GM21825 (cell line): ENCODE data around the gene WDR93.
"Not testable (repeated sequence)": the region's sequence is repeated elsewhere in the genome, so short reads cannot be mapped to it uniquely, and the experiment has no call there.

Experiments used
- ATAC-seq: cut with Tn5 transposase; IDR thresholded peaks from one replicate; pipeline ENCODE4 v1.9.1; 2021; ENCODE audit warnings: mild to moderate bottlenecking, moderate library complexity; ENCODE audit not compliant: unreplicated experiment

WDR93 gene

GRCh38 chr15:89766357-89767311, 76.0 kb downstream of the WDR93 start:
- no peak for ATAC-seq

DNA sequence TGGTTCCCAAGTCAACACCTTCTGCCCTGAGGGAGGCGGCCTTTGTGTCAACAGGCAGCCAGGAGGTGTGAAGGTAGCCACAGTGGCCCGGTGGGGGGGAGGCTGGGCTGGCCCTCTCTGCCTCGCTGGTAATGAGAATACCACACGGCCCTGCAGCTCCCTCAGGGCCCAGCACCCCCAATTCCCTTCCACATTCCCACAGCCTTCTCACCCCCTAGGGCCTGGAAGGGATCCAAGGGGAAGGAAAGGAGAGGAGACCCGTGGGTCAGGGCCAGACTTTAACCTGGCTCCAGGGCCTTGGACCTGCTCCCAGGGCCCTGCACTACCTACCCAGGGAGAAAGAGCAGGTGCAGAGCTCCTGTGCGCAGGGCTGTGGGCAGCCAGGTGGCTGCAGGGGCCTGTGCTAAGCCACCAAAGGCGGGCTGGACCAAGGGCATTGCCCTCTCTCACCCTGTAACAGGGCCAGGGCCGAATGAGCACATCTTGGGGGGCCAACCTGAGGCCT, 76.9 kb downstream of the WDR93 start:
- no peak for ATAC-seq

DNA sequence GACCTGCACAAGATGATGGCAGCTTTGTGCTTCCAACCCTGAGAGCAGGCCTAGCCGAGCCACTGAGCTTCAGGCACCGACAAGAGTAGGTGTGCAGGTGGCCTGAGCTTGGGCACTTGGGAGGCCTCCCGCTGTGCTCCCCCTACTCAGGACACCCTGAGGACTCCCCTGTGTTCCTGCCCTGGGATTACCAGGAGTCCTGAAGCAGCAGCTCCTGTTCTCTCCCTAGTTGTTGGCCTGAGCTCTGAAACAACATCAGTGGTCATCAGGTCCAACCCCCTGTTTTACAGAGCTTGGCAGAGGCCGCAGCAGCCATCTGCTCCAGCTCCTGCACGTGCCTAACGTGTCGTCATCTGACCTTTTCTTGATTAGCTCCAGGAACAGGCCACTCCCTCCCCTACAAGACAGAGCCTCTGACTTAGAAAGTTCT, 77.5 kb downstream of the WDR93 start:
- no peak for ATAC-seq

DNA sequence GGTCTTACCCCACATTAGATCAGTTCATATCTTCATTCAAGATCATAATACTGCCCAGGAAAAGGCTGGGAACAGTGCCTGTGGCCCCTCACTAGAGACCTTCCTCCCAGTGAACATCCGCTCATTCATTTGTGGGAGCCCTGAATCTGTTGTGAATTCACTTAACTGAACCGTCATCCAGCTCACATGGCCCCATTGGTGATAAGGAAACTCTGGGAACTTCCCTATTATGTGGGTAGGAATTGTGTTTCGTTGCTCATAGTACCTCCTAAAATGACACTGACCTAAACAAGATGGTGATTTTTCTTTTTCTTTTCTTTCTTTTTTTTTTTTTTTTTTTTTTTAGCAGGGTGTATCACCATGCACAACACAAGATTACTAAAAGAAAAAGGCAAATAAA, 78.8 kb downstream of the WDR93 start:
- ATAC-seq, result no peak

DNA sequence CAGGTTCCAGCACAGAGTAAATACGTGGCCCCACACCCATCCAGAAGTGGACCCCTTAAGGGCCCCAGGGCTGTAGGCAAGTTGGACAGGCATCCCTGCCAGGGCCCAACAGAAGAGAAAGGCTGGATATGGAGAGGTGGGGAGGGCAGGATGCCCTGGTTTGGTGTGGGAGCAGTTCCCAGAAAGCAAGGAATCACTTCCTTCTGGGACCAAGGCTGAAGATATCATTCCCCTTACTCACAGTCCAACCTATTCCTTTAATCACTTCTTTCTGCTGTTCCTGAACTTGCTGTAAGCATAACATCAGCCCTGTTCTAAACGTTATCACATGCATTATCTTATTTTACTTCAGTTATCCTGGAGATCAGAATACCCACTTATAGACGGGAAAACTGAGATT, 79.4 kb downstream of the WDR93 start:
- ATAC-seq, result no peak

DNA sequence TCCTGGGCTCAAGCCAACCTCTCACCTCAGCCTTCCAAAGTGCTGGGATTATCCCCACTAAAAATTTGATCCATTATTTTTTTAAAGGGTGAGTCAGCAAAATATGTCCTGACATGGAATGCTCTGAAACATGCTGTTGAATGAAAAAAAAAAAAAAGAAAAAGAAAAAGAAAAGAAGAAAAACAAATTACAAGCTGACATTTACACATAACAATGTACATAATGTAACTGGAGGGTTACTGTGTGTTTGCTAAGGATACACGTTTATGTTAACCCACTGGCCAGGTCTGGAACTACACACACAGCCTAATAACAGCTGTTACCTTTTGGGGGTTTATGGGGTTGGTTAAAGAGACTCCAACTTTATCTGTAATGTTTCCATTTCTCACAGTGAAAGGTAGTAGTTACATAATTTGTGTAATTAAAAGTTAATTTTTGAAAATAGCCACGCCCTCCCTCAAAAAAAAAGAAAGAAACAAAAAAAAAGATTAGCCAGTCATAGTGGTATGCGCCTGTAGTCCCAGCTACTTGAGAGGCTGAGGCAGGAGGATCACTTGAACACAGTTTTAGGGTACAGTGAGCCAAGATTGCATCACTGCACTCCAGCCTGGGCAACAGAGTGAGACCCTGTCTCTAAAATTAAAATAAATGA, 82.4 kb downstream of the WDR93 start:
- no peak for ATAC-seq

- no peak for ATAC-seq
Measured at GRCh38 chr15:89774492-89774891, 83.9 kb downstream of the WDR93 start.

DNA sequence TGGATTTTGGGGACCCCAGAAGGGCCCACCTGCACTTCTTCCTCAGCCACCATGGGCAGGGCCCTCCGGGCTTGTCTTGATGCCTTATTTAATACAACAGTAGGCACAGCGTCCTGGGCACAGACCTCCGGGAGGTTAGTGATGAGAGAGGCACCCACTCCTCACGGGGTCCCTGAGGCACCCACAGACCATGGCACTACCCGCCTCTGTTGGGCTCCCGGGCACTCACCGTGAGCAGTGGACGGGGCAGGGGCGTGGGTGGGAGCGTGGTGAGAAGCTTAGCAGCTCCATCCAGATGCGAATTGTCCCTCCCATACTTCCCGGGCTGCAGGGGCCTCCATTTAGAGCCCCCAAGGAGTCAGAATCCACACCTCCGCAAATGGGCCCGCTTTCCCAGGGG, 85.2 kb downstream of the WDR93 start:
- no peak for ATAC-seq

DNA sequence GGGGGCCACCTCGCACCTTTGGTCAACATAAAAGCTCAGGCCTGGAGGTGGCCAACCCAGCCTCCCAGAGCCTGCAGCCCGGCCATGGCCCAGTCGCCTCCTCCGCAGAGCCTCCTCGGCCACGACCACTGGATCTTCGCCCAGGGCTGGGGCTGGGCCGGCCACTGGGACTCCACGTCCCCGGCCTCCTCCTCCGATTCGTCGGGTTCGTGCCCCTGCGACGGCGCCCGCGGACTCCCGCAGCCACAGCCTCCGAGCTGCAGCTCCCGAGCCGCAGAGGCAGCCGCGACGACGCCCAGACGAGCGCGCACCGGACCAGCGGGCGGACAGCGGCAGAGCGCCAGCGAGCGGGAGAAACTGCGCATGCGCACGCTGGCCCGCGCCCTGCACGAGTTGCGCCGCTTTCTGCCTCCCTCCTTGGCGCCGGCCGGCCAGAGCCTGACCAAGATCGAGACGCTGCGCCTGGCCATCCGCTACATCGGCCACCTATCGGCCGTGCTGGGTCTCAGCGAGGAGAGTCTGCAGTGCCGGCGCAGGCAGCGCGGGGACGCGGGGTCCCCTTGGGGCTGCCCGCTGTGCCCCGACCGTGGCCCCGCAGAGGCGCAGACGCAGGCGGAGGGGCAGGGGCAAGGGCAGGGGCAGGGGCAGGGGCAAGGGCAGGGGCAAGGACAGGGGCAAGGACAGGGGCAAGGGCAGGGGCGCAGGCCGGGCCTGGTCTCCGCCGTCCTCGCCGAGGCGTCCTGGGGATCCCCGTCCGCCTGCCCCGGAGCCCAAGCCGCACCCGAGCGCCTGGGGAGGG, 85.9 kb downstream of the WDR93 start, which contains the start of gene MESP2:
Gene MESP2 (plus strand): TSS at position 59 of the 799 bp plus-strand sequence. CDS start 26 bp downstream, at position 85.
- peak; percentile 59 for ATAC-seq

DNA sequence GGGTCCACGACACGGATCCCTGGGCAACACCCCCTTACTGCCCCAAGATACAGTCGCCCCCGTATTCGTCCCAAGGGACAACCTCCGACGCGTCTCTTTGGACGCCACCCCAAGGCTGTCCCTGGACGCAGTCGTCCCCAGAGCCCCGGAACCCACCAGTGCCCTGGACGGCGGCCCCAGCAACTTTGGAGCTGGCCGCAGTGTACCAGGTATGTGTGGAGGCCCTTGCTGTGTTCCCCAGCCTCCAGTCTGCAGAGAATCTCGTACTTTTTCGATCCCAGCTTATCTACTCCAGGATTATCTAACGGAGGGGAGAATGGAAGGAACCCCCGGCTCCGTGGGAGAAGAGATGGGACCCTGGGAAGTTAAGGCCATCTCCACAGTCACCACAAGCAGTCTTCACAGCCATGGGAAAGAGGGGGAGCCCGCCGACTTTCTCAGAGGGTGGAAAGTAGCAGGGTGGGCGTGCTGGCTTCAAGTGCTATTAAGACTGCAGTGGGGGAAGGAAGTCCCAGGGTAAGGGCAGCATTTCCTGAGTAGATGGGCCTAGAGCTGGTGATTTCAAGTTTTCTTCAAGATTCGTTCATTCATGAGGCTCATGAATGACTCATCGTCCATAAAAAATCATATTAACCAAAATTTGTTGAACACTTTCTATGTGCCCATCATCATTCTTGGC, 86.6 kb downstream of the WDR93 start:
- ATAC-seq, result no peak

DNA sequence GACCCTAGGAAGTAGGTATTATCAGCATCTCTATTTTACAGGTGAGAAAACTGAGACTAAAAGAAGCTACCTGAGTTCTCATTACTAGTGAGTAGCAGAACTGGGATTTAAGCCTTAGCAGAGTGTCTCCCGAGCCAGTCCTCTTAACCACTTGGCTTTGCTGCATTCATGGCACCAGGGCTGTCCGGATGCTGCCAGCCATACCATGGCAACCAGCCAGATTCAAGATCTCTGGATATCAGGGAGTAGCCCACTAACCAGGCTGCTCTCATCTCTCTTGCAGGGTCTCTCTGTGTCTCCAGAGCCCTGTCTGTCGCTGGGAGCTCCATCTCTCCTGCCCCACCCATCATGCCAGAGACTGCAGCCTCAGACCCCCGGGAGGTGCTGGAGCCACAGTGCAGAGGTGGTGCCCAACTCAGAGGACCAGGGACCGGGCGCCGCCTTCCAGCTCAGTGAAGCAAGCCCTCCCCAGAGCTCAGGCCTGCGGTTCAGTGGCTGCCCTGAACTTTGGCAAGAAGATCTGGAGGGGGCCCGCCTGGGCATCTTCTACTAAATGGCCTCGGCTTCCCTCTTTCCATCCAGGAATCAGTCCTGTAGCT, 87.3 kb downstream of the WDR93 start:
- no peak for ATAC-seq

GRCh38 chr15:89778861-89779260, 88.2 kb downstream of the WDR93 start:
- ATAC-seq, result no peak

GRCh38 chr15:89780601-89781000, 90.0 kb downstream of the WDR93 start:
- no peak for ATAC-seq

GRCh38 chr15:89781055-89781454, 90.4 kb downstream of the WDR93 start:
- ATAC-seq, result no peak

- no peak for ATAC-seq
Measured at GRCh38 chr15:89781891-89782618, 91.4 kb downstream of the WDR93 start.

DNA sequence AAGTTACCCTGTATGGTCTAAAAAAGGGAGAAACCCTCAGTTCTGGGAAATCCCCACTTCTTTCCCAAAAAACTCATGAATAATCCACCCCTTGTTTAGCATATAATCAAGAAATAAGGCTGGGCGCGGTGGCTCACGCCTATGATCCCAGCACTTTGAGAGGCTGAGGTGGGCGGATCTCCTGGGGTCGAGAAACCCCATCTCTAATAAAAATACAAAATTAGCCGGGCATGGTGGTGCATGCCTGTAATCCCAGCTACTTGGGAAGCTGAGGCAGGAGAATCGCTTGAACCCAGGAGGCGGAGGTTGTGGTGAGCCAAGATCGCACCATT, 92.0 kb downstream of the WDR93 start:
- ATAC-seq, result not testable (repeated sequence)

GRCh38 chr15:89783111-89783860, 92.7 kb downstream of the WDR93 start:
- no peak for ATAC-seq

DNA sequence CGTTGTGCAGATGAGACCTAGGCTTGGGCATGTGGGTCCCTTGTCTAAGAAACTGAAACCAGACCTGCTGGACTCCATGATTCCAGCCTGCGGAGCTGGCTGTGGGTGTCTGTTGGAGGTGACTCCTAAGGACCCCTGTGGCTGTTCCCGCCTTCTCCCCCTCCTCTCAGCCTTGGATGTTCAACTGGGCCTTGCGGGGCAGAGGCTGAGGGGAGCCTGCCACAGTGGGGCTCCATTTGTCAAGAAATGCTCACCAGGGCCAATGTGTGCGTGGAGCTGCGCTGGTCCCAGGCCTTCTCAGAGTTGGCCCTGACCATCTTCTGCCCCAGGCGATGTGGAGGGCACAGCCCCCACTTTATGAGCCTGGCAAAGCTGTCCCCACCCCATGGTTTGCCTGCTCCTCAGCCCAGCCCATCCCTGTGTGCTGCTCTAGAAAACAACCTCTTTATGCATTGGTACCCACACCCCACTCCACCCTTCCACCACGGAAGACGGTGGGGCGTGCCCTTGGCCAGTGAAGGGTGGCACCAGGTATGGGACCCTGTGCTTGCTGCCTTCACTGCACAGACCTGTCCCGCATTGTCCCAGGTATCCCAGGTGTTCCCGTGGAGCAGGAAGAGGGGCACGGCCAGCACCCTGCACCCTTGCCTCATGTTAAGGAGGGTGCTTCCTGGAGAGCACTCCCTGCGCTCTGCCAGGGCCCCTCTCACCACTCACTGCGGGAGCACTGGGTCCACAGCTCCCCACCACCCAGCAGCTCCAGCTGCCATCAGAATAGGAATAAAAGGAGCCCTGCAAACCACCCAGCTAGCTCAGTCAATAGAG, 93.5 kb downstream of the WDR93 start:
- no peak for ATAC-seq
